Measurements from ENCODE around the gene ZNF212. TPM values are rescaled to one million over a fixed set of nuclear protein-coding genes. Genes with fewer than 3 reads are reported as not detected.

ZNF212 gene
- total and polyA plus RNA-seq, 4 donors = 7.8 to 11.7 (median 10.1) TPM

DNA sequence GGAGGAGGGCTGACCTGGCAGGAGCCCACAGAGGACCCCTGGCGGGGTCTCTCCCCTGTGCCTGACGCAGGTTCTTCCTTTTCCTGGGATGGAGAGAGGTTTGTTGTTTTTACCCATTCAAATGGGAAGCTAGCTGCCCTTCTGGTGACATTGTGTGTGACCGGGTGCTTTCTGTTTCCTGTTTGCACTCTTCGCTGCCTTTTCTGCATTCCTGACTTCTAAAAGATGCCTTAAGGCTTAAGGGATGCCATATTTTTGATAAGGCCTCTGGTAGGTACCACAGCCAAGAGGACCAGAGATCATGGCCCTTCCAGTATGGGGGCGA, 42.8 kb downstream of the ZNF212 start:
- DNase-seq (no peak), ATAC-seq (ENCODE audit: low FRiP score) (no peak)
- no peak overlapping the region for H3K27ac ChIP-seq (ENCODE audit: low read depth in 1 of 2, low read length in 2 of 2)
- no peaks in the 10 kb centered on the region for H3K27me3 ChIP-seq (ENCODE audit: control insufficient read depth in 1 of 2, insufficient read depth in 2 of 2, low read length in 1 of 2)
- H3K4me1 ChIP-seq (ENCODE audit: control insufficient read depth in 1 of 2, insufficient read depth in 2 of 2, low read length in 2 of 2) = no peaks in the 10 kb centered on the region
- H3K4me3 ChIP-seq (ENCODE audit: low read length in 2 of 2) = no peak overlapping the region
- peaks cover 0 to 6% of the 10 kb centered on the region in 2 donors for H3K36me3 ChIP-seq (ENCODE audit: control insufficient read depth in 1 of 2, insufficient read depth in 2 of 2, low read length in 1 of 2)
- 87 to 91% methylated on average over 5 of the region's 5 CpGs for WGBS, 2 donors
- no peaks in the 10 kb centered on the region for H3K9me3 ChIP-seq (ENCODE audit: control insufficient read depth, low read length)
- intact Hi-C loops (cut with DNase I) = loop anchor here in 1 of 2 donors (10.0 kb wide), 2 partner anchors 143 to 213 kb away; partner anchors contain the start of gene ZNF746

- Histone ChIP-seq H3K27me3 (ENCODE audit: control insufficient read depth in 1 of 2, insufficient read depth in 2 of 2, low read length in 1 of 2) (no peaks in the 10 kb centered on the region), H3K36me3 (ENCODE audit: control insufficient read depth in 1 of 2, insufficient read depth in 2 of 2, low read length in 1 of 2) (peaks cover 0 to 3% of the 10 kb centered on the region in 2 donors), H3K27ac (ENCODE audit: low read depth in 1 of 2, low read length in 2 of 2) (no peak overlapping the region), H3K4me3 (ENCODE audit: low read length in 2 of 2) (no peak overlapping the region), H3K4me1 (ENCODE audit: control insufficient read depth in 1 of 2, insufficient read depth in 2 of 2, low read length in 2 of 2) (no peaks in the 10 kb centered on the region), H3K9me3 (ENCODE audit: control insufficient read depth, low read length) (no peaks in the 10 kb centered on the region)
- 93 to 98% methylated on average over 3 of the region's 3 CpGs for WGBS, 2 donors
- DNase-seq (peak in 1 of 2 donors; percentile 48), ATAC-seq (ENCODE audit: low FRiP score) (no peak)
- intact Hi-C loops (cut with DNase I) = loop anchor here in 1 of 2 donors (10.0 kb wide), 2 partner anchors 141 to 211 kb away; partner anchors contain the start of gene ZNF746
These were observed 43.9 kb downstream of the ZNF212 start for GRCh38 chr7:149283321-149283720.

- intact Hi-C loops (cut with DNase I) = loop anchor here in 1 of 2 donors (10.0 kb wide), 2 partner anchors 140 to 210 kb away; partner anchors contain the start of gene ZNF746
- Histone ChIP-seq H3K36me3 (ENCODE audit: control insufficient read depth in 1 of 2, insufficient read depth in 2 of 2, low read length in 1 of 2) (peaks cover 0 to 3% of the 10 kb centered on the region in 2 donors), H3K27ac (ENCODE audit: low read depth in 1 of 2, low read length in 2 of 2) (no peak overlapping the region), H3K27me3 (ENCODE audit: control insufficient read depth in 1 of 2, insufficient read depth in 2 of 2, low read length in 1 of 2) (no peaks in the 10 kb centered on the region), H3K4me3 (ENCODE audit: low read length in 2 of 2) (no peak overlapping the region), H3K9me3 (ENCODE audit: control insufficient read depth, low read length) (no peaks in the 10 kb centered on the region), H3K4me1 (ENCODE audit: control insufficient read depth in 1 of 2, insufficient read depth in 2 of 2, low read length in 2 of 2) (no peaks in the 10 kb centered on the region)
- no peak for ATAC-seq (ENCODE audit: low FRiP score)
- peak in 1 of 2 donors; percentile 46 for DNase-seq
- 84 to 86% methylated on average over 3 of the region's 3 CpGs for WGBS, 2 donors
These were observed 44.9 kb downstream of the ZNF212 start for GRCh38 chr7:149284343-149284742.

DNA sequence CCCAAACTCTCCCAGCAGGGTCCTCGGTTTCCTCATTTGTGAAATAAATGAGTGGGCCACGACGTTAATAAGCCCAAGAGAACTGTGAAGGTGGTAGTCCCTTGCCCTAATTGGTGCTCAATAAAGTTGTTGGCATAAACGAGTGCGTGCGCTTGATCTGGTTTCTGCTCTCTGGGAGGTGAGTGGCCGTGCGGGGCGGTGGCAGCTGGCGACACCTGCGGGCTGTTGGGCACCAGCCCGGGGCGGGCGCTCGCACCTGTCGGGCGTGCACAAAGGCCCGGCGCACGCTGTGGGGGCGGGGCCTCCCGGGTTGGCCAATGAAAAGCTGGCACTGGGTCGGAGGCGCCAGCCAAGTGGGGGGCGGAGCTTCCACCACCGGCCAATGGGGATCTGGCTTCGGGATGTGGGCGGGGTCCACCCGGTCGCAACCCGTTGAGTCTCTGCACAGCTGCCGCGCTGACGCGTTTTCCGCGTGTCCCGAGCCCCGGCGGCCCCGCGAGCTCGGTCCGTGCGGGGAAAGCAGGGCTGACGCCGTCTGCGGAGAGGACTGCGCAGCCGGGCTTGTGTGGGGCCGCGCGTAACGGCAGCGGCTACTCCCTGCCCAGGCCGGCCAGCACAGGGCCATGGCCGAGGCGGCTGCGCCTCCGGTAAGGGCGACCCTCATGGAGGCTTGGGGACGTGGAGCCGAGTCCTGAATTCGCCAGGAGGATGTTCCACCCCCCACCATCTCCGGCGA, 45.6 kb downstream of the ZNF212 start:
- Histone ChIP-seq H3K27ac (ENCODE audit: low read depth in 1 of 2, low read length in 2 of 2) (no peak overlapping the region), H3K27me3 (ENCODE audit: control insufficient read depth in 1 of 2, insufficient read depth in 2 of 2, low read length in 1 of 2) (no peaks in the 10 kb centered on the region), H3K9me3 (ENCODE audit: control insufficient read depth, low read length) (no peaks in the 10 kb centered on the region), H3K4me1 (ENCODE audit: control insufficient read depth in 1 of 2, insufficient read depth in 2 of 2, low read length in 2 of 2) (no peaks in the 10 kb centered on the region), H3K36me3 (ENCODE audit: control insufficient read depth in 1 of 2, insufficient read depth in 2 of 2, low read length in 1 of 2) (peaks cover 0 to 3% of the 10 kb centered on the region in 2 donors), H3K4me3 (ENCODE audit: low read length in 2 of 2) (peak overlapping the region; percentile 11 to 53)
- ATAC-seq (ENCODE audit: low FRiP score) (peak; percentile 94), DNase-seq (peak; percentile 96 to 97)
- intact Hi-C loops (cut with DNase I) = loop anchor here in 1 of 2 donors (10.0 kb wide), 2 partner anchors 140 to 210 kb away; partner anchors contain the start of gene ZNF746
- WGBS, 2 donors = 2 to 3% methylated on average over 65 to 66 of the region's 66 CpGs

DNA sequence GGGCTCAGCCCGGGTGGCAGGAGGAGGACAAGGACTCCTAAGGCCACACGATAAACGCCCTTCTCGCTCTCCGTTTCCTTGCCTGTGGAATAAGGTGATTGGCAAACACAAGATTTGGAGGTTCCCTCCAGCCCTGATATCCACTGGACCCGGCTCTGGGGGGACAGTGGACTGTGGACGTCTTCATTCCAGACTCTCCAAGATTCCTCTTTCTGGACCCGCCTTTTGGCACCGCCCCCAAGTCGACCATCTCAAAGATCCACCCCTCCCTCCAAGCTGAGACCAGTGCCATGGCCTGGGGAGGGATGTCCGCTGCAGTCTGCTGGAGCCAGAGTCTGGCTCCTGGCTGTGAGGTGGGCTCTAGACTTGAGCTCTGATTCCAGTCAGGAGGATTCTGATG, 46.2 kb downstream of the ZNF212 start:
- DNase-seq (peak in 1 of 2 donors; percentile 82), ATAC-seq (ENCODE audit: low FRiP score) (no peak)
- intact Hi-C loops (cut with DNase I) = loop anchor here in 1 of 2 donors (10.0 kb wide), 2 partner anchors 139 to 209 kb away; partner anchors contain the start of gene ZNF746
- WGBS, 2 donors = 1 to 2% methylated on average over 11 of the region's 11 CpGs
- no peaks in the 10 kb centered on the region for H3K4me1 ChIP-seq (ENCODE audit: control insufficient read depth in 1 of 2, insufficient read depth in 2 of 2, low read length in 2 of 2)
- H3K9me3 ChIP-seq (ENCODE audit: control insufficient read depth, low read length) = no peaks in the 10 kb centered on the region
- H3K36me3 ChIP-seq (ENCODE audit: control insufficient read depth in 1 of 2, insufficient read depth in 2 of 2, low read length in 1 of 2) = peaks cover 0 to 3% of the 10 kb centered on the region in 2 donors
- peak overlapping the region; percentile 11 to 53 for H3K4me3 ChIP-seq (ENCODE audit: low read length in 2 of 2)
- H3K27me3 ChIP-seq (ENCODE audit: control insufficient read depth in 1 of 2, insufficient read depth in 2 of 2, low read length in 1 of 2) = no peaks in the 10 kb centered on the region
- H3K27ac ChIP-seq (ENCODE audit: low read depth in 1 of 2, low read length in 2 of 2) = no peak overlapping the region

DNA sequence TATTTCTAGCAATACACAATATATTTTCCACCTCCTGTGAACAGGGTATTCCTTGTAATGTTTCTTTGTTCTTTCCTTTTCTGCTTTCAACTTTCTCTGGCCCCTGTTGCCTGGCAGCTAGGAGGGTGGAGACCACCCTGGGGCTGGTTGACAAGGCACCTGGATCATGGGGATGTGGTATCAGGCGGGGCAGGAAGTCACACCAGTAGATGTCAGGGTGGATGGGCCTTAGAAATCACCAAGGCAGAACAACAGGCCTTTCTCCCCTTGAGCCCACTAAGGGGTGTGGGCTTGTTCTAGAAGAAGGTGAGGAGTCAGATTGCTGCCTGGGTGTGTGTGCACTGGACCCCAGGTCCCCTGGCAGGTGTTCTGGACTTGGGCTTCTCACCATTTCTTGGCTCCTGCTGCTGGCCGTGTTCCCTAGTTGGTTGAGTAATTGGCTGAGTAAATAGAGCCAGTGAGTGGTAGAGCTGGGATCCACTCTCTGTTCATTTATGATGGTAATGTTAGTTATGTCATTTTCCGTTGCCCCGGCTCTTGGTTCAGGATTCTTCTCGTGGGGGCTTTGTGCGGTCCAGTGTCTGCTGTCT, 47.5 kb downstream of the ZNF212 start:
- no peak overlapping the region for H3K4me3 ChIP-seq (ENCODE audit: low read length in 2 of 2)
- H3K36me3 ChIP-seq (ENCODE audit: control insufficient read depth in 1 of 2, insufficient read depth in 2 of 2, low read length in 1 of 2) = peaks cover 0 to 2% of the 10 kb centered on the region in 2 donors
- intact Hi-C loops (cut with DNase I) = loop anchor here in 1 of 2 donors (10.0 kb wide), 2 partner anchors 138 to 208 kb away; partner anchors contain the start of gene ZNF746
- ATAC-seq (ENCODE audit: low FRiP score) = no peak
- peak in 1 of 2 donors; percentile 38 for DNase-seq
- no peaks in the 10 kb centered on the region for H3K9me3 ChIP-seq (ENCODE audit: control insufficient read depth, low read length)
- no peaks in the 10 kb centered on the region for H3K27me3 ChIP-seq (ENCODE audit: control insufficient read depth in 1 of 2, insufficient read depth in 2 of 2, low read length in 1 of 2)
- H3K27ac ChIP-seq (ENCODE audit: low read depth in 1 of 2, low read length in 2 of 2) = no peak overlapping the region
- WGBS, 2 donors = 95 to 96% methylated on average over 6 of the region's 6 CpGs
- H3K4me1 ChIP-seq (ENCODE audit: control insufficient read depth in 1 of 2, insufficient read depth in 2 of 2, low read length in 2 of 2) = no peaks in the 10 kb centered on the region

- no peak for ATAC-seq (ENCODE audit: low FRiP score)
- no peaks in the 10 kb centered on the region for H3K27me3 ChIP-seq (ENCODE audit: control insufficient read depth in 1 of 2, insufficient read depth in 2 of 2, low read length in 1 of 2)
- DNase-seq = peak in 1 of 2 donors; percentile 61
- no peaks in the 10 kb centered on the region for H3K36me3 ChIP-seq (ENCODE audit: control insufficient read depth in 1 of 2, insufficient read depth in 2 of 2, low read length in 1 of 2)
- no peak overlapping the region for H3K27ac ChIP-seq (ENCODE audit: low read depth in 1 of 2, low read length in 2 of 2)
- WGBS, 2 donors = 95 to 96% methylated on average over 10 of the region's 10 CpGs
- intact Hi-C loops (cut with DNase I) = loop anchor here in 1 of 2 donors (10.0 kb wide), 2 partner anchors 137 to 207 kb away; partner anchors contain the start of gene ZNF746
- no peaks in the 10 kb centered on the region for H3K4me1 ChIP-seq (ENCODE audit: control insufficient read depth in 1 of 2, insufficient read depth in 2 of 2, low read length in 2 of 2)
- no peak overlapping the region for H3K4me3 ChIP-seq (ENCODE audit: low read length in 2 of 2)
- H3K9me3 ChIP-seq (ENCODE audit: control insufficient read depth, low read length) = no peaks in the 10 kb centered on the region
These were observed 48.2 kb downstream of the ZNF212 start for GRCh38 chr7:149287622-149288021.

DNA sequence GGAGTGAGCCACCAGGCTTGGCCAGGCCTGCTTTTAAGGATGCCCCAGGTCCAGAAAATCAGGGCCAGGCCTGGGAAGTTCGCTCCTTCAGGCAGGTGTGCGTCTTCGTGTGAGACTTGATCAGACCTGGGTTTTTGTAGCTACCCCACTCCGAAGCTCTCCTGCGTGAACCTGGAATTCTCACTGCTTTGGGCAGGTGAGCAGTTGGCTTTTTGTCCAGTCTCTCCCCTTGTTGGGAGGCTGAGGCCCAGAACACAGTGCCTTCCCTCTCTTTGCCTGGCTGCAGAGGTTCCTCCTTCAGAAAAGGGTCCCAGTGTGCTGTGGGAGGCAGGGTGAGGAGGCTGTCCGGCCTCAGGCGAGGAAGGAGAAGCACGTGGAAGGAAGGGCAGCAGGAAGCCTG, 49.8 kb downstream of the ZNF212 start:
- Histone ChIP-seq H3K4me3 (ENCODE audit: low read length in 2 of 2) (no peak overlapping the region), H3K9me3 (ENCODE audit: control insufficient read depth, low read length) (no peaks in the 10 kb centered on the region), H3K36me3 (ENCODE audit: control insufficient read depth in 1 of 2, insufficient read depth in 2 of 2, low read length in 1 of 2) (no peaks in the 10 kb centered on the region), H3K27me3 (ENCODE audit: control insufficient read depth in 1 of 2, insufficient read depth in 2 of 2, low read length in 1 of 2) (no peaks in the 10 kb centered on the region), H3K27ac (ENCODE audit: low read depth in 1 of 2, low read length in 2 of 2) (no peak overlapping the region), H3K4me1 (ENCODE audit: control insufficient read depth in 1 of 2, insufficient read depth in 2 of 2, low read length in 2 of 2) (no peaks in the 10 kb centered on the region)
- DNase-seq = peak in 1 of 2 donors; percentile 22
- intact Hi-C loops (cut with DNase I) = loop anchor here in 1 of 2 donors (10.0 kb wide), 2 partner anchors 136 to 206 kb away; partner anchors contain the start of gene ZNF746
- ATAC-seq (ENCODE audit: low FRiP score) = no peak
- 93 to 96% methylated on average over 8 of the region's 8 CpGs for WGBS, 2 donors
